ENCODE measurements around the gene FAM217A.

Gene FAM217A

GRCh38 chr6:4021854-4022695 lies 56.9 kb downstream of the FAM217A start:
- DNase-seq (ENCODE audit: low read depth, low spot score): no peak

- DNase-seq (ENCODE audit: low read depth, low spot score): peak; percentile 69
Observed at GRCh38 chr6:4021133-4021853, 57.6 kb downstream of the FAM217A start.

- DNase-seq (ENCODE audit: low read depth, low spot score): no peak
Observed at GRCh38 chr6:4020822-4021132, 58.2 kb downstream of the FAM217A start.

GRCh38 chr6:4018924-4019236 lies 60.1 kb downstream of the FAM217A start:
- no peak for DNase-seq (ENCODE audit: low read depth, low spot score)

Data from activated naive CD8-positive, alpha-beta T cell treated with anti-CD3 and anti-CD28 coated beads, Interleukin-2, amount 50 U/mL, for 16 hours (primary cell).